A172 (cell line): ENCODE results near the gene PHF12. TPM values are rescaled to one million over a fixed set of nuclear protein-coding genes. Genes with fewer than 3 reads are reported as not detected.
A peak's percentile ranks its signal among the peaks of the same experiment; 100 is the strongest.

Experiments used
- DNase-seq: peaks from one replicate; pipeline ENCODE4 v3.0.0-alpha.2; 2015; ENCODE audit warnings: low spot score
- total RNA-seq: library from RNA; depleted of rRNA; stranded (reverse); fragments of >200 nt; shearing (Covaris generic); gene quantifications from 2 replicates; pipeline ENCODE4 v1.2.3, GENCODE V29; 2014; rRNA removed

PHF12 gene
- 16.0 and 22.3 TPM in 2 replicates for total RNA-seq

- peak; percentile 100 for DNase-seq
These were observed at the start of gene PHF12 for GRCh38 chr17:28951428-28951990. PHF12 (minus strand) TSS chr17:28951518; CDS start chr17:28950960, 558 bp downstream.

GRCh38 chr17:29000973-29001372, 49.7 kb upstream of the PHF12 start:
- no peak for DNase-seq

DNA sequence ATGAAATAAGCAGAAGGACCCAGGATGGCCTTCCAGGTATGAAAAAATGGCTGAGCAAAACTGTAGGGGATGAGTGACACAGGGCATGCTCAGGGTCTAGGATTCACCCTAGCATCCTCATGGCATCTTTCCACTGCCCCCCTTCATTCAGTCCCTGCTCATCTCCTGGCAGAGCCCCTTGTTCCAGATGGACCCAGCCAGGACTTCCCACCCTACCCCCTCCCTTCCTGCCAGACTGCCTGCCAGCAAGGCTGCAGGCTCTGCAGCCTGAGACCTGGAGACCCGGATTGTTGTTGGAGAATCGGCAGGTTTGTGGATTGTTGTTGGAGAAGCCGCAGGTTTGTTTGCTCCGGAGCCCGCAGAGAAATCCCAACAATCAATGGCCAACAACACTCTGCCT, 47.9 kb upstream of the PHF12 start:
- no peak for DNase-seq

DNA sequence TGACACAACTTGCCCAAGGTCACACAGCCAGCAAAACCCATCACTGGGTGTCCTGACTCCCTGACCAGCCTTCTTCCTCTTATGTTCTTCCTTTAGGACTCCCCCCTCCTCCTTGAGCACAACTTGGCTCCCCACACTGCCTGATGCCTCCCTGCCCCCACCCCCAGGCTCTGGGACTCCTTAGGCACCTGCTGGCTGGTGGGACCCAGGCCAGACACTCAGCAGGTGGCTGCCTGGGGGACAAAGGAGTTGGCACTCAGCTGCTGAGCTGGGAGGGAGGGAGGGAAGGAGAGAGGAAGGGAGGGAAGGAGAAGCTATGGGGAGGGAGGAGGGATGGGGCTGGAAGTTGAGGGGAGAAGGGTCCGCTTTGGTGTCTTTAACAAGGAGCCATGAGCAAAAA, 46.5 kb upstream of the PHF12 start:
- DNase-seq, result no peak

DNA sequence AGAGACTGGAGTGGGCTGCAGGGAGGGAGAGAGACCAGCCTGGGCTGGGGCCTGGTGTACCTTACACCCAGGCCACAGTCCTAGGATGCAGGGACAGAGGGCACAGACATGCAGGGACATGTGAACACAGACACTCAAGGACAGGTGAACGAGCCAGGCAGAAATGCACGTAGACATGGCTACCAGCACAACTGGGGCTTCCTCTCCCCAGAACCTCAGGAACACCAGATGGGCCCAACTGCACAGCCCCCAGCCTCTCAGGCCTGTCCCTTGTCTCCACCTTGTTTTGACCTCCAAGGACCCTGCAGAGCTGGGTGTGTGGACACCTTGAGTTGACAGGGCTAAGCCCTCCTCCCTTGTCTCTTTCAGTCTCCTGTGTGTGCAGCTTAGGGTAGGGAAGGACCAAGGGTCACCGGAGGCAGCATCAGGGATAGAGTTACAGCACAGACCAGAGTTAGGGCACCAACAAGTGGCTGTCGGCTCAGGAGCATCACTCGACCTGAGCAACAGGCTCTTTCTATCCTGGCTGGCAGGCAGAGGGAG, 45.3 kb upstream of the PHF12 start:
- DNase-seq, result no peak

GRCh38 chr17:28993645-28994426, 42.5 kb upstream of the PHF12 start:
- DNase-seq, result no peak

DNA sequence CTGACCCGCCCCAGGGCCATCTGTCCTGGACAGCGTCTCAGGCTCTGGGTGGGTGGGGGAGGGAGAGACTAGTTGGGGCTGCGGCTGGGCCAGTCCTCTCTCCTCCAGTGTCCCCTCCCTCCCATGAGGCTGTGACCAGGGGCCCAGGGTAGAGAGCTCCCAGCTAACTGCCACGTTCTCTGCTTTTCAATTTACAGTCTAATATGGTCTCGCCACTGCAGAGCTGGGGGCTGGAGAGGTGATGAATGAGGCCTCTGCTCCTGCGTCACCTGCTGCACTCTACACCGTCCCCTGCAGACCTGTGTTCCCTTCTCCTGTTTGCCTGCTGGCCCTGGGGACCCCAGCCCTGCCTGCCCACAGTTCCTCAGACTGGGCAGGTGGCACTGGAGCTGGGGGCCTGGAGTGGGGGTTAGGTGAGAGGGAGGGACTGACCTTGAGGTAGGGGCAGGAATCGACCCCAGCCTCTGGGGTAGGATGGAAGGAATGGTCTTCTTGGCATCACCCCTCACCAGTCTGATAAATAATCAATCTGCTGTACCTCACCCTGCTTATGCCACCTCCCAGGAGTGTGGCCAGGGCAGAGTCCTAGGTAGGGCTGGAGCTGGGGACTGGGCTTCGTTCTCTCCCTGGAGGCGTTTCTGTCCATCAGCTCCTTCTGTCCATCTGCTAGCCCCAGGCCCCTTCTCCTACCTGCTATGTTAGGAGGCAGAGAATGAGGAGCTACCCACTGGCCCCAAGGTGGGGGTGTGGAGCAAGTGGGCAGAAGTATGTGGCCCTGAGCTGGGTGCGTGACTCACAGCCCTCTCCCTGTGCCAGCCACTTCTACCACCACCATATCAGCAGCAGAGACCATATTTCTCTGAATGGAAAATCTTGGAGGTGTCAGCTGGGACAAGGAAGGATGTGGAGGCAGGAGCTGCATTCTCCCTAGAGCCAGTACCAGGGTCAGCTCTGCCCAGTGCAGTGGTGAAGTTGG, 41.6 kb upstream of the PHF12 start:
- DNase-seq, result peak; percentile 59

DNA sequence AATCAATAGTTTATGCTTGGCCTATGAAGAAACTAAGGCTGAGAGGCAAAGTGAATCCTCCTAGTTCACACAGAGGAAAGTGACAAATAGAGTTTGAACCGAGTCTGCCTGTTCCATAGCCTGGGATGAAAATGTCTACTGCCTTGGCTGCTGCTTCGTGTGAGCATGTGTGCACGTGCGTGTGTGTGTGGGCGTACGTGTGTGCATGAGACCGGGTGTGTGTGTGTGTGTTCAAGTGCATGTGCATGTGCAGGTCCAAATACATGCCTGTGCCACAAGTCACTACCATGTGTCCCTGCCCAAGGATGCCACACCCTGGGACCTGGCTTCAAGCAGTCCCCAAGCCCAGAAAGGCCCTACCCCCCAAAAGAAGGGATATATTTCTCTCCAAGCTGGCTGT, 40.9 kb upstream of the PHF12 start:
- no peak for DNase-seq

- no peak for DNase-seq
These were observed 40.5 kb upstream of the PHF12 start for GRCh38 chr17:28991779-28992178.

DNA sequence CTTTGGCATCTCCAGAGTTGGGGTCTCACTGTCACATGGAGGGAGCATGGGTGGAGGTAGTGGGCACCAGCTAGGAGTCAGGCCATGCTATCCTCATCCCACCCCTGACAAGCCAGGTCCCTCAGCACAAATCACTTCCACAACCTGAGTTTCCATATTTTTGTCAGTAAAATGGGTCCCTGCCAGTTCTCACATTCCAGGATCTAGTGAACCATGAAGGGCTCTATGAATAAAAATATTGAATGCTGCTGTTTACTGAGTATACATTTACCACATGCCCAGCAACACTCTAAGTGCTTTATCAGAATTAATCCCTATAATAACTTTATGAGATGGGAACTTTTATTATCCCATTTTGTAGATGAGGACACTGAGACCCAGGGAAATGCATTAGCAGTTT, 37.7 kb upstream of the PHF12 start:
- DNase-seq, result no peak

DNA sequence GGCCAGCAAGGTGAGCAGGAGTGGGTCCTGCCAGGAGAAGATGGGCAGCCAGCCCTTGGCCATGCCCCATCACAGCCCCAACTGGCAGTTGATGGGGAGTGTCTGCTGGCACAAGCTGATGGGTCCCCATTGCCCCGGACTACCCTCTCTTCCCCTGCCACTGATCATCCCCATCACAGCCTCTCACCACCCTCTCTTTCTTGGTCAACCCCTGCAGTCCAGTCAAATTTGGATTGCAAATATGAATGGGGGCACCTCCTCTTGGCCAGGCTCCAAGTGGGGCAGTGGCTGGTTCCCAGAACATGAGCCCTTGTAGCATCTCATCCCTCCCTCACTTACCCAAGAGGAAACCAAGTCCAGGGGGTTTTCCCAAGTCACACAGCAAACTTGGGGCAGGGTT, 37.2 kb upstream of the PHF12 start:
- DNase-seq, result no peak

DNA sequence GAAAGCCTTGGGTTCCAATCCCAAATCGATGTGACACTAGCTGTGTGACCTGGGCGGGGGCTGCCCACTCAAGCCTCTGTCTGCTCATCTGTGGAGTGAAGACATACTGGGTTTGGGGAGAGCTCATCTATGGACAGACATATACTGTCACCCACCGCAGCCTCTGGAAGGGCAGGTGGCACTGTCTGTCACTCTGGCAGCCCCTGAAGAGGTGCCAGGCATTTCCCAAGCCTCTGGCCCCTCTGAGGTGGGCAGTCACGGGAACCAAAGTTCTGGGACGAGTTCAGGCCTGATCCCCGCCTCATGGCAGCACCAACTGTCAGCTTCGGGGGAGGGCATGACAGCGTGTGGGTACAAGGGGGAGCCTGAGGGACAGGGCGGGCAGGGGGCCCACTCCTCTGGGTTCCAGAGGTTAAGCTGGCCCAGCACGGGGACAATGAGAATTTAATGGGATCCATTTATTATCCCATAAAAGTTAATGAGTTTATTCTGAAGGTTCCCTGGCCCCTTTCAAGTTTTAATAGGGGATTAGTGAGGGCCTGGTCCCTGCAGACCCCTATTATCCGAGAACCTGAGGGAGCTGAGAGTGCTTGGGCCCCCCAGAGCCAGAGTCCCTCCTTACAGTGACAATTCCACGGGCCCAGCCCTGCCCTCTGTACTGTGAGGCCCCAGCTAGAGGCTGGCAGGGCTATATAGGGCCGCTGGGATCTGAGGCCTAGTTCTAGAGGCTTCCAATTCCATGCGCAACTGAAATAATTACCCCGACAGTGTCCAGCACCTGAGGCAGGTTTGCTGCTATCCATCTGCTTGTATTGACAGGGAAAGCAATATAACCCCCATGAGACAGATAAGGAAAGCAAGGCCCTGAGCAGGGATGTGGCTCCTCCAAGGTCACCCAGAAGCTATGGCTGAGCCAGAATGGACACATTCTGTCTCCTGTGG, 35.7 kb upstream of the PHF12 start:
- no peak for DNase-seq

GRCh38 chr17:28985950-28986713, 34.8 kb upstream of the PHF12 start:
- no peak for DNase-seq

DNA sequence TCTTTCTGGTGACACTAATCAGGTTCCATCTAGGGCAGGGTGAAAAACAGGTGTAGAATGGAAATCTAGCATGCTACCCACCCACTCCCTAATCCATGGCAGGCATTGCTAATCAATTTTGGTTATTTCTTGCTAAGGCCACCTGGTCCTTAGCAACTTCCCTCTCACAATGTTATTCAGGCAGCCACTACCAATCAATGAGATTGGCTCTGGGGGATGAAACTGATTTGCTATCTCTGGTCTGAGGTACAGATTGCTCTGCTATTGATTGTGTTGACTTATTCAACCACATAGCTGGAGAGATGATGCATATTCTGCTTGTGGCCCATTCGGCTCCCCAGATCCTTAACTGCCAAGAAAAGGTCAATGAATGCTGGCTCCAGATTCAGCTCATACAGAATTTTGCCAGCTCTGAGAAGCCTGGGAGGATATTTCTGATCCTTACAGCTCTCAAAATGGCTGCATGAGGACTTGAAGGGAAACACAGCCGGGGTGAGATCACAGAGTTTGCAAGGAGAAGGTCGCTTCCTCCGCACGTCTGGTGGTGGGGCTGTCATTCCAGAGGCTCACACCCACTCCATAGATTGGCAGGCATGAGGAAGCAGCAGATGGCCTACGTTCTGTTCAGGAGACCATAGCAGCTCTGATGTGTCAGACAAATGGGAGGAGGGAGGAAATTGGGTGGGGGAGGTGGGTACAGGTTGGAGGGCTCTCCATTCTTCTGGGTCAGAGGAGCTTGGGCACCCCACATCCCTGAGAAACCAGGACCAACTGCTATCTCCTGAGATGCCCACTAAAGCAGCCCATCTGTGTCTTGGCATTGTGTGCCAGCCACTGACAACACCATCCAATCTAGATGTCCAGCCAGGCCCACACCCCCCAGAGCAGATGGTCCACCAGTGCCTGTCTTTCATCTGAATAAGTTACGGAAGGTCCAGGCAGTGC, 32.2 kb upstream of the PHF12 start:
- no peak for DNase-seq

DNA sequence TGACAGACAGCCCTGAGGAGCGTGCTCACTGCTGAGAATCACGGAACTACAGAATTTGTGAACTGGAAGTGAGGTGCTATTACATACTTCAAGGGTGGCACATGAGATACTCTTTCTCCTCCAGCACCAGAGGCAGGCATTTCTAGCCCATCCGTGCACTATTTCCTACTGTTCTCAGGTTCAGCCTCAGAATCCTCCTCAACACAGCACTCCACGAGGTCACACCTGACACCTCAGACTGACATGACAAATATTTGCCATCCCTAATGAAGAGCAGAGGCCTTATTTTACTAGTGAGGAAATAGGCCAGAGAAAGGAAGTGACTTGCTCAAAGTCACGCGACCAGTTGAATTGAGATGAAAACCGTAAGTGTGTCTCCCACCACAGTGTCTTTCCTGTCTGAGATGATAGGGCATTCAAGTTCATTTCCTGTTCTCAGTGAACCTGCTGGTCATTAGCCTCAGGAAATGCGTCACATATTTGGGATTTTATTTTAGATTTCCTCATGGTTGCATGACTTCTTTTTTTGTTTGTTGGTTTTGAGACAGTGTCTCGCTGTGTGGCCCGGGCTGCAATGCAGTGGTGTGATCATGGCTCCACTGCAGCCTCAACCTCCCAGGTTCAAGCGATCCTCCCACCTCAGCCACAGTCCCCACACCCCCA, 30.9 kb upstream of the PHF12 start:
- peak; percentile 81 for DNase-seq

- no peak for DNase-seq
These were observed 27.1 kb upstream of the PHF12 start for GRCh38 chr17:28978356-28978964.

- DNase-seq, result no peak
These were observed 26.5 kb upstream of the PHF12 start for GRCh38 chr17:28977659-28978355.
